Skin epidermis (tissue), 12 donors: ENCODE results near the gene JAKMIP1.

ENCODE experiments used
- H3K27ac ChIP-seq, 21 experiments: fragments of 200-600 bp; sonication (generic) in 11 of 21; one replicate each; pipeline ENCODE4 v1.5.0; 2020; ENCODE audit warnings: mild to moderate bottlenecking in 3 of 21, inconsistent platforms in 2 of 21, moderate library complexity in 2 of 21
- H3K4me3 ChIP-seq, 7 experiments: fragments of 200-600 bp; sonication (generic) in 2 of 7; one replicate each; pipeline ENCODE4 v1.5.0; 2020; ENCODE audit warnings: inconsistent platforms in 2 of 7, mild to moderate bottlenecking in 2 of 7, moderate library complexity in 1 of 7

JAKMIP1 gene

DNA sequence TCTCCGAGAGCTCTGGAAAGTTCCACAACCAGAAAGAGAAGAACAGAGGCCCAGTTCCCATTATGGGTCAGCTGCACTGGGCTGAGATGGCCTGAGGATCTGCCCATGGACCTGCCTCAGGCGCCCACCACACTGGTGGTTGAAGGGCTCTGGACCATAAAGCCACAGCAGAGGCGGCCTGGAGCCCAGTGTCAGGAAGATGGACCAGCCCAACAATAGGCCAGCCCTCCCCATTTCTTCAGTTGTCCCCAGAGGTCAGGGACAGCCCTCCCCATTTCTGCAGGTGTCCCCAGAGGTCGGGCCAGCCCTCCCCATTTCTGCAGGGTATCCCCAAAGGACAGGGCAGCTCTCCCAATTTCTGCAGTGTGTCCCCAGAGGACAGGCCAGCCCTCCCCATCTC, 144.9 kb downstream of the JAKMIP1 start:
- Histone ChIP-seq H3K4me3 (no peak overlapping the region), H3K27ac (no peak overlapping the region)

- Histone ChIP-seq H3K4me3 (no peak overlapping the region), H3K27ac (no peak overlapping the region)
Measured at GRCh38 chr4:6055030-6055429, 145.3 kb downstream of the JAKMIP1 start.

DNA sequence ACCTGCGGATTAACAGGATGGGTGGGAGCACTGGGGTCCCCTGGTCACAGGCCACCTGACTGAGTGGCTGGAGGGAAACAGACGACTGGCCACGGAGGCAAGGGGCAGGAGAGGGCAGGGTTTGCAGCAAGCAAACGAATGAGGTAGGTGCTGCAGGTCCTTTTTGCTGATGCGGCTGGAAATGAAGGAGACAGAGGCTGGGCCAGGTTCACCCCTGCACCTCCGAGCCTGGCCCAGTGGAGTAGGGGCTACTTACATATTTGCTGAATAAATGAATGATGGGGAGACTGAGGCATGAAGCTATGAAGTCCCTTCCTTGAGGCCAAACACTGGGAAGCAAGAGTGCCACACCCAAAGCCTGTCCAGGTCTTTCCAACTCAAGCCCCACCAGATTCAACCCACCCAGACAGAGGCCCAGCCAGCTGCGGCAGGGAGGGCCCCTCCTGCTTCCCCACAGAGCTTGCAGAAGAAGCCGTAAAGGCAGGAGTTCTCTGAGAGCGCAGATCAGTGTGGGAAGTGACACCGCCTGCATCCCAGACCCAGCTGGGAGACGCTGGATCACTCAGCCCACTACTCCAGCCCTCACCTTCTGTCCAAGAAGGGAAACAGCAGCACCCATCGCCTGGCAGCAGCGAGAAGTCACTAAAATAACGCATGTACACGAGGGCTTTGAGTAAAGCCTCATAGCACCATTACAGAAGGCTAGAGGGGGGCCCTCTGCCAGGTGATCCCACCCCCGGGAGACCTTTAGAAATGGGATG, 146.0 kb downstream of the JAKMIP1 start:
- Histone ChIP-seq H3K27ac (no peak overlapping the region), H3K4me3 (no peak overlapping the region)

- Histone ChIP-seq H3K27ac (no peak overlapping the region), H3K4me3 (no peak overlapping the region)
Measured at GRCh38 chr4:6052679-6053078, 147.7 kb downstream of the JAKMIP1 start.

DNA sequence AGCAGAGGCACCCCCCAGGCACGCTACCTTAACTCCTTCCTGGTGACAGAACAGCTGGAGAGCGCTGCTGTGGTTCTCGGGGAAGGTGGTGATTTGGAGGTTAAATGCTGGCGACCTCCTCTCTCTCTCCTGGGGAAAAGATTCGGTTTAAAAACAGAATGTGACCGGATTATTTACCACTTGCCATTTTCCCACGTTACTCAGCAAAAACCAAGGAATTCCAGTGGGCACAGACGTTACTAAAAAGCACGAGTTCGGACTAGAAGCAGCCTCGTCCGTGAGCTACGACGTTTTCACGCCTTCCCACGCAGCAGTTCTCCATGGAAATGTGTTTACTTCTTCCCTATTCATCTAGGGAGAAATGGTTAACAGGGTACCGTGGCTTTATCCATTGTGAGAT, 149.8 kb downstream of the JAKMIP1 start:
- H3K27ac ChIP-seq = no peak overlapping the region
- H3K4me3 ChIP-seq = no peak overlapping the region

- H3K27ac ChIP-seq = no peak overlapping the region
- H3K4me3 ChIP-seq = no peak overlapping the region
Measured at GRCh38 chr4:6049985-6050384, 150.4 kb downstream of the JAKMIP1 start.

- Histone ChIP-seq H3K27ac (no peak overlapping the region), H3K4me3 (no peak overlapping the region)
Measured at GRCh38 chr4:6049278-6049677, 151.1 kb downstream of the JAKMIP1 start.

DNA sequence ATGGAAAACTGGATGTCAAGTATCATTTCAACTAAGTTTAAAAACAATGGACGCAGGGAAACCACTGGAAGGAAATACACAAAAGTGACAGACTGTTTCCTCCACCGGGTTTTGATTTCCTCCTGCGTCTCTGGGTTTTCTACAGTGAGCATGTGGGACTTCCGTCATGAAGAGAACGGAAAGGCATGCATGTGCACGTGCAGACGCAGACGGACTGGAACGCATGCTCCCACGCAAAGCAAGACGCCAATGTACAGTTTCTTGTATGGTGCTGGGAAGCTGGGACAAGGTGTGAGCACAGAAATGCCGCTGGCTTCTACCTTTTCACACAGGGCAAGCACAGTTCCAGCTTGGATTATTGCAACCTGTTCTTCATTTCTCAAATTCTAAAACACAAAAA, 151.8 kb downstream of the JAKMIP1 start:
- Histone ChIP-seq H3K4me3 (no peak overlapping the region), H3K27ac (no peak overlapping the region)

GRCh38 chr4:6047130-6047673, 153.1 kb downstream of the JAKMIP1 start:
- Histone ChIP-seq H3K27ac (no peak overlapping the region), H3K4me3 (no peak overlapping the region)

DNA sequence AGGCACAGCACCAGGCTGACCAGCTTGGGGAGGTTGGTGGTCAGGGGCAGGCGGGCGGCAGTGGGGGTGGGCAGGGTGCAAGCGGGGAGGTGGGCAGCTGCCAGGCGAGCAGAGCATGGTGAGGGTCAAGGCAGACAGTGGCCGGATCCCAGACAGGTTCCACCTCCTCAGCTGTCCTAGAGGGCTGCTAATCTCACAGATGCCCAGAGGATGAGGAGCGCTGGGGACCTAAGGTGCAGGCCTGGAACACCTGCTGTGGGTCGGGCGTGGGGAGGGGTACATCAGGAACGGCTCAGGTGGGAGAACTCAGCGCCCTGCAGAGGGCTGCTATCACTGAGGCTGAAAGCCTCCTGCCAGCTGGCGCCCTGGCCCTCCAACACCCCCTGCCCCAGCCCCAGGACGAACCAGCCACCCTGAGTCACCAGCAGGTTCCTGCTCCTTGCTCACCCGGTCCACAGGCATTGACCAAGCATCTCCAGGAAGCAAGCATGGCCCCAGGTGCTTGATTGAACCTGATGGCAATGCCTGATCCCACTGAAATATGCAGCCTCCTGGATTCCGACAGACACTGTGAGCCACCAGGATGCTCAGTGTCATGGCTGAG, 153.7 kb downstream of the JAKMIP1 start:
- no peak overlapping the region for H3K27ac ChIP-seq
- no peak overlapping the region for H3K4me3 ChIP-seq

- H3K27ac ChIP-seq = no peak overlapping the region
- H3K4me3 ChIP-seq = no peak overlapping the region
Measured at GRCh38 chr4:6044805-6045204, 155.5 kb downstream of the JAKMIP1 start.

- H3K27ac ChIP-seq = no peak overlapping the region
- no peak overlapping the region for H3K4me3 ChIP-seq
Measured at GRCh38 chr4:6044276-6044675, 156.1 kb downstream of the JAKMIP1 start.

DNA sequence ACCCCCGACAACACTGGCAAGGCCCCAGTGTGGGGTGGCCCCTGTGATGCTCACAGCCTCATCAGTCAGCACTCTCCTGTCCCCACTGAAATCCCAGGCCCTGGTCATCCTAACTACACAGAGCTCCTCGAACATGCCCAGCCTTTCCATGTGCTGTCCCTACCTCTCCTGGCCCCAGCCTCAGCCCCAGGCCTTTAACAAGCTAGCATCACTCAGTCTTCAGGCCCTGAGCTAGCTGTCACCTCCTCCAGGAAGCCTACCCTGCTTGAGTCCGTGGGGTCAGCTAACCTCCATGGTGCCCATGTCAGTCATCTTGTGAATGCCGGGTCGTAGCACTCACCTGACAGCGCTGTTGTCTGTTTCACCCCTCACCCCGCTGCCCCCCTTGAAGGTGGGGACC, 156.5 kb downstream of the JAKMIP1 start:
- no peak overlapping the region for H3K27ac ChIP-seq
- H3K4me3 ChIP-seq = no peak overlapping the region

GRCh38 chr4:6043188-6043587, 157.2 kb downstream of the JAKMIP1 start:
- H3K27ac ChIP-seq = no peak overlapping the region

GRCh38 chr4:6042293-6043063, 157.9 kb downstream of the JAKMIP1 start:
- Histone ChIP-seq H3K4me3 (no peak overlapping the region), H3K27ac (no peak overlapping the region)

More at GRCh38 chr4:6043188-6043587, 157.2 kb downstream of the JAKMIP1 start:
- H3K4me3 ChIP-seq = no peak overlapping the region

- no peak overlapping the region for H3K27ac ChIP-seq
- H3K4me3 ChIP-seq = no peak overlapping the region
Measured at GRCh38 chr4:6041800-6042199, 158.5 kb downstream of the JAKMIP1 start.

DNA sequence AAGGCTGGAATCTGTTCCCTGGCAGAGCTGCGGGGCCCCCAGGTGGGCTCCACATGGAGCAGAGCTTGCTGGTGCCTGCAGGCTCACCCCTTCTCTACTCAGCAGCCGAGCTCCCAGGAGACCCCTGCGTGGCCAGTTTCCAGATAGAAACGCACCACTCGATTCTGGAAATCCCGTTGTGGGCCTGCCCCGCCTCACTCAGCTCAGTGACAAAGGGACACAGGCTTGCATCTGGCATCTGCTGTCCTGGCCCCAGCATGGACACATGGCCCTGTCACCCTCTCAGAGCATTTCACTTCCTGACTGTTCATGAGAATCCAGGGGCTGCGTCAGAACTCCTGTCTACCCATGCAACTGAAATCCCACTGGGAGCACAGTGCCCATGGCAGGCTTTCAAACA, 161.6 kb downstream of the JAKMIP1 start:
- no peak overlapping the region for H3K4me3 ChIP-seq
- H3K27ac ChIP-seq = no peak overlapping the region

- Histone ChIP-seq H3K4me3 (no peak overlapping the region), H3K27ac (no peak overlapping the region)
Measured at GRCh38 chr4:6035786-6036185, 164.6 kb downstream of the JAKMIP1 start.

DNA sequence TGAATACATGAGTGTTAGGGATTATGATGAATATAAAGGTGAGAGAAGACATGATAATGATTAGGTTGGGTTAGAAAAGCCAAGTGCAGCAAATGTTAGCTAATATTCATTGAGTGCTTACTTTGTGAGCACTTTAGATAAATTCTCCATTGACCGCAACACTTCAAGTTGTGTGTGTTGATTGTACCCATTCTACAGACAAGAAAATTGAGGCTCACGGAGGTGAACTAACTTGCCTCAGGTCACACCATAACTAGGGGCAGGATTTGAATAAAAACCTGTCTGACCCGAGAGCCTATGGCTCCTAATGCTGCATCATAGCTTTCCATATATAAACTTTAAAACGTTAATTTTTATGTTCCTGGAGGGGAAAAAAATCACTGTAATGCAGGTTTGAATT, 167.0 kb downstream of the JAKMIP1 start:
- Histone ChIP-seq H3K27ac (no peak overlapping the region), H3K4me3 (no peak overlapping the region)
